Measurements from ENCODE around the gene BGN. TPM values are rescaled to one million over a fixed set of nuclear protein-coding genes. Genes with fewer than 3 reads are reported as not detected.

BGN gene
- 0.08 TPM in 1 of 2 replicates, not detected in the other for total RNA-seq (2014; rRNA removed; shearing (Covaris generic))

DNA sequence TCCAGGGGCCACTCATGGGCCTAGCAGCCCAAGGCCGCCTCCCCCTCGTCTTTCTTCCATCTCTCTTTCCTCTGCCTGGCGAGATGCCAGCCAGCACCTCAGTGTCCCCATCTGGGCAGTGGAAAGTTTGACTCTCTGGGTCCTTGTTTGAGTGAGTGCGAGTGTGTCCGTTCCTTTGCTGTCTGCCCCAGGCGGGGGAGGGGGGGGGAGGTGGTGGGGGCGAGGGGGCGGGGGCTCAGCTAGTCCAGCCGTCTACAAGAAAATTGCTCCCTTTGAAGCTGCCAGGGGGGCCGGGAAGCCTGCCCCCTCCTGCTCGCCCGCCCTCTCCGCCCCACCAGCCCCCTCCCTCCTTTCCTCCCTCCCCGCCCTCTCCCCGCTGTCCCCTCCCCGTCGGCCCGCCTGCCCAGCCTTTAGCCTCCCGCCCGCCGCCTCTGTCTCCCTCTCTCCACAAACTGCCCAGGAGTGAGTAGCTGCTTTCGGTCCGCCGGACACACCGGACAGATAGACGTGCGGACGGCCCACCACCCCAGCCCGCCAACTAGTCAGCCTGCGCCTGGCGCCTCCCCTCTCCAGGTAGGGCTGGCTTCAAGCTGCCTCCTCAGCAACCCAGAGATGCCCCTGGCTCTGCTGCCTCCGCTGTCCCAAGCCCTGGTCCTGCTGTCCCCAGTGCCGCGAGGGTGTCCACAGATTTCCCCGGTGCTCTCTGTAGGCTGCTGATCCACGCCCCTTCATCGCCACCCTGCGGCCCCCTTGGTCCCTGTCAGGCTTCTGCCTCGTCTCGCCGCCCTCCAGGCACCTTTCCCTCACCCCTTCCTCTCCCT is at the start of gene BGN:
BGN (plus strand) TSS at position 440 of the 821 bp plus-strand sequence. CDS start 9,652 bp downstream, outside the sequence.
- H3K4me1 ChIP-seq (replicated peaks), result no peaks in the 10 kb centered on the region
- peak; percentile 23 to 46 for DNase-seq (ENCODE audit: low read depth in 1 of 2, low spot score in 2 of 2)

DNA sequence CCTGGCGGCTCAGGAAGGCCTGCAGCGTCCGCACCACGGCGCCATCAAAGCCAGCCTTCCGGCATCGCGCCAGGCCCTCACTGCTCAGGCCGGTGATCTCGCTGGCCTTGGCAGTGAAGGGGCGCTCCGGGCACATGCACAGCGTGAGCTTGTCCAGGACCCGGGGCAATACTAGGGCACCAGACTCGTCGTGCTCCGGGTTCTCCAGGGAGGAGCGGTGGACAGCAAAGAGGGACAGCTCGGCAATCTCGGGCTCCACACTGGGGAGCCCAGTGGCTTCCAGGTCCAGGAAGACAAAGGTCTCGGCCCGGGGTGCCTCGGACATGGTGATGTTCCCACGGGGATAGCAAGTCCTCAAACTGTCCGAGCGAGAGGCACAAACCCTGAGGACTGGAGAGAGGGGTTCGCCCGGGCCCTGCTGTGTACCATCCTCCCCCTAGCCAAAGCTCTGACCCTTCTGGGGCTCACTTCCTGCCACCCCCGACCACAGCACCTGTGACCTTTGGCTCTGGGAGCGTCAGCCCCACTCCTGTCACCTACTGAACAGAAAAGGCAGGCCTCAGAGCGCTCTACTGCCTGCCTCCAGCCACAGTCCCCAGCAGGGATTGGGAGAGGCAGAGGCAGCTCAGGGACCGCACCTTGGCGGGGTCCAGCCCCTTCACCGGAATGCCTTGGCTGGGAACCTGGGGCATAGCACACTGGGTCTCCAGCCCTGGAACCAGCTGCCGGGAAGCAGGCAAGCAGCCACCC is 49.5 kb upstream of the BGN start:
- Histone ChIP-seq H3K9me3 (replicated peaks) (no peaks in the 10 kb centered on the region), H3K27ac (no peak overlapping the region), H3K27me3 (replicated peaks) (no peaks in the 10 kb centered on the region), H3K4me1 (replicated peaks) (no peaks in the 10 kb centered on the region), H3K4me3 (no peak overlapping the region), H3K36me3 (no peaks in the 10 kb centered on the region)
- DNase-seq (ENCODE audit: low read depth in 1 of 2, low spot score in 2 of 2), result no peak

More for the DNA sequence above, at the start of gene BGN:
- Histone ChIP-seq H3K36me3 (no peaks in the 10 kb centered on the region), H3K27ac (no peak within 1 kb of the TSS), H3K27me3 (replicated peaks) (no peaks in the 10 kb centered on the region), H3K4me3 (no peak within 1 kb of the TSS), H3K9me3 (replicated peaks) (no peaks in the 10 kb centered on the region)

DNA sequence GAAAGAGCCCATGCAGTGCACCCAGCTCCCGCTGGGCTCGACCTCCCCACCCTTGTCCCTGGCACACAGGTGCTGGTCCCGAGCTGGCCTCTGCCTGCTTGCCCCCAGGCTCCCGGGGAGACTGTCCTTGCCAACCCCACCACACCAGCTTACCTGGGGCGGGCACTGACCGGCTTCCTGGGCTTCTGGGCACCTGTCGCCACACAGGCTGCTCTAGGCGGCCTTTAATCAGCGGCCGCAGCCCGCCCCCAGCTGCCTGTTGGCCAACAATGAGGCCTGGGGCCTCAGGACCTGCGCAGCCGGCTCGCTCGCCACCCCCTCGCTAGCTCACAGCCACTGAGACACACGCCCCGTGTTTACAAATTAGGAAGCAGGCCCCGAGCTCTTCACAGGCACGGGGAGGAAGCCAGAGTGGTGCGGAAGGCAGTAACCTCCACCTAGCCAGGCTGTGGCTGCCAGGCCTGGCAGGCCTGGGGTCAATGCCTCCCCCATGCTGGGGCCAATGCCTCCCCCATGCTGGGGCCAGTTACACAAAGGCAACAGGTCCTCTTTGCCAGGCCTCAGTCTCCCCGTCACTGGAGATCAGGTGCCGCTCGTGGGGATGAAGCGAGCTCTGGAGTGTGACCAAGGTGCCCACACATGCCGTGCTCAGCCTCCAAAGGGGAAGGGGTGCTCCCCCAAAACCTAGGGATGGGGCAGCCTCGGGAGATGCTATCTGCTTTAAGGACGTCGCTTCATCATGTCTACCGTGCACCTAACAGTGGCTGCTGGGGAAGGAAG is 48.7 kb upstream of the BGN start, which contains the start of gene TREX2:
TREX2 (minus strand) TSS at position 201 of the 780 bp plus-strand sequence. CDS start 626 bp downstream, outside the sequence.
- H3K36me3 ChIP-seq, result no peaks in the 10 kb centered on the region
- H3K27me3 ChIP-seq (replicated peaks), result no peaks in the 10 kb centered on the region
- no peaks in the 10 kb centered on the region for H3K9me3 ChIP-seq (replicated peaks)
- no peaks in the 10 kb centered on the region for H3K4me1 ChIP-seq (replicated peaks)
- H3K27ac ChIP-seq, result no peak within 1 kb of the TSS
- no peak within 1 kb of the TSS for H3K4me3 ChIP-seq
- no peak for DNase-seq (ENCODE audit: low read depth in 1 of 2, low spot score in 2 of 2)

DNA sequence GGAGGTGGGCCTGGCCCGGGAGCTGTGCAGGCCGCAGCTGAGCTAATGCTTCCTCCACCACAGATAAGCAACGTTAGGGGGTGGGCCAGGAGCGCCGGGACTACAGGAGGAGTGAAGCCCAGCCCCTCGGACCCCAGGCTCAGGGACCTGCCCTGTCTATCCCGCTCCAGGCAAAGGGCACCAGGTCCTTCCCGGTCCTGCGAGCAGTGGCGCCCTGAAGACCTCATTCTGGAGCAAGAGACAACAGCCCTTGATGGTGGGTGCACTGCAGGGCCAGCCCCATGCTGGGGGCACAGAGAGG is 48.2 kb upstream of the BGN start:
- H3K9me3 ChIP-seq (replicated peaks), result no peaks in the 10 kb centered on the region
- no peak overlapping the region for H3K27ac ChIP-seq
- no peaks in the 10 kb centered on the region for H3K36me3 ChIP-seq
- H3K4me1 ChIP-seq (replicated peaks), result no peaks in the 10 kb centered on the region
- no peak overlapping the region for H3K4me3 ChIP-seq
- DNase-seq (ENCODE audit: low read depth in 1 of 2, low spot score in 2 of 2), result no peak
- H3K27me3 ChIP-seq (replicated peaks), result no peaks in the 10 kb centered on the region

DNA sequence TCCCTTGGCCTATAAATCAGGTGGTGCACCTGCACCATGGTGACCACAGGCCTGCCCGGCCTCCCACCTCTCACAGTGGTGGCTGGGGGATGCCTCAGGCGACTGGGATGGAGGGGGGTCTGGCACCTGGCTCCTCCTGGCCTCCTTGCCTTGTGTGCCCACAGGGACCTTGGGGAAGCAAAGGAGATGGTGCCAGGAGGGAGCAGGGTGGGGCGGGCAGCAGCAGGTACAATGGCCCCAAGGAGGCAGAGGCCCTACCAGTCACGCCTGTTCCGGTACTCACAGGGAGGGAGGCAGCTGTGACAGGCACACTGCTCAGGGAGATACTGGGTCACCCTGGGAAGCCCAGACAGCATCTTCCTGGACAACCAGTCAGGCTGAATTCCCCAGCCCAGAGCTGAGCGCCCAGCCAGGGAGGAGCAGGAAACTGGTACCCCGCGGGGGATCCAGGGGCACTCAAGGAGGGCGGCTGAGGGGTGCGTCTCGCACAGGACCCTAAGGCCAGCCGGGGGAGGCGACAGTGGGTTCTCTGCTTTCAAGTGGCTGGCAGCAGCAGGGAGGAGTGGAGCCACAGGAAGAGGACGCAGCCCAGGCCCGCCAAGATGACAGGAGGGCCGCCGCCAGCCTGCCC is 47.7 kb upstream of the BGN start:
- no peak overlapping the region for H3K4me3 ChIP-seq
- DNase-seq (ENCODE audit: low read depth in 1 of 2, low spot score in 2 of 2), result no peak
- H3K4me1 ChIP-seq (replicated peaks), result no peaks in the 10 kb centered on the region
- no peaks in the 10 kb centered on the region for H3K9me3 ChIP-seq (replicated peaks)
- no peak overlapping the region for H3K27ac ChIP-seq
- no peaks in the 10 kb centered on the region for H3K36me3 ChIP-seq
- H3K27me3 ChIP-seq (replicated peaks), result no peaks in the 10 kb centered on the region

- no peak for DNase-seq (ENCODE audit: low read depth in 1 of 2, low spot score in 2 of 2)
- H3K27me3 ChIP-seq (replicated peaks), result no peaks in the 10 kb centered on the region
- no peak overlapping the region for H3K27ac ChIP-seq
- H3K36me3 ChIP-seq, result no peaks in the 10 kb centered on the region
- no peaks in the 10 kb centered on the region for H3K4me1 ChIP-seq (replicated peaks)
- no peaks in the 10 kb centered on the region for H3K9me3 ChIP-seq (replicated peaks)
- no peak overlapping the region for H3K4me3 ChIP-seq
These were observed 47.2 kb upstream of the BGN start for GRCh38 chrX:153447581-153447960.

DNA sequence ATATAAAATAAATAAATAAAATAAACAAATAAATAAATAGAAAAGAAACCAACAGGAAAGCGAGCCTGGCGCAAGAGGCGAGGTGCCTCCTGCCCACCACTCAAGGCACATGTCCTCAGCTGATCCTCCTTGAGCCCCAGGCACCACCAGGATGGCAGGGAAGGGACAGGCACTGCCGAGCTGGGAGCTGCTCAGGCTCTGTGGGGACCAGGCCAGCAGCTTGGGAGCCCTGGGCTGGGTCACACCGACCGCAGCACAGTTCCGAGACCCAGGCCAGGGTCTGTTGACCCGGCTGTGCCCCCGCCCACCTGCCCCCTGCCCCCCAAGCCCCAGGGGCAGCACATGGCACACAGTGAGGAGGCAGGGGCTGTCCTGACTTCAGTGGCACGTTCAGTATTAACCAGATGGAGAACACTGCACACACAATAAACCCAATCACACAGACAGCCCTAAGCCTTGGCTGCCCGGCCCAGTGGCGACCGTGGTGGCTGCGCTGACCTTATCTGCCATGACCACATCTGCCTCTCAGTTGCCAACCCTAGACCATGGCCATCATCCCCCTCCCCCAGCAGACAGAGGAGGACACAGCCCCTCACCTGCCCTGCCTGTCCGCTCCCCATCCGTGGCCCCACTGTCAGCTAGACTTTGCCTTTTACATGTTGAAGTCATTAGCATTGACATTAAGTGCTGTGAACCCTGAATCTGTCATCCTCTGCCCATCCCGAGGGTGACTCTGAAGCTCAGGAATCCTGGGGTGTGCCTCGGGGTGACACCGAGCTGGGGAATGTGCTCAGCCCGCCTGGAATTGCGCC is 46.0 kb upstream of the BGN start:
- Histone ChIP-seq H3K36me3 (no peaks in the 10 kb centered on the region), H3K27me3 (replicated peaks) (no peaks in the 10 kb centered on the region), H3K9me3 (replicated peaks) (no peaks in the 10 kb centered on the region), H3K27ac (no peak overlapping the region), H3K4me3 (no peak overlapping the region), H3K4me1 (replicated peaks) (no peaks in the 10 kb centered on the region)
- DNase-seq (ENCODE audit: low read depth in 1 of 2, low spot score in 2 of 2), result no peak

GRCh38 chrX:153449368-153450113 is 45.2 kb upstream of the BGN start:
- H3K27ac ChIP-seq, result no peak overlapping the region
- H3K4me3 ChIP-seq, result no peak overlapping the region
- H3K9me3 ChIP-seq (replicated peaks), result no peaks in the 10 kb centered on the region
- no peaks in the 10 kb centered on the region for H3K27me3 ChIP-seq (replicated peaks)
- no peaks in the 10 kb centered on the region for H3K36me3 ChIP-seq
- no peak for DNase-seq (ENCODE audit: low read depth in 1 of 2, low spot score in 2 of 2)
- H3K4me1 ChIP-seq (replicated peaks), result no peaks in the 10 kb centered on the region

GRCh38 chrX:153450114-153450948 is 44.4 kb upstream of the BGN start:
- Histone ChIP-seq H3K4me1 (replicated peaks) (no peaks in the 10 kb centered on the region), H3K4me3 (no peak overlapping the region), H3K27ac (no peak overlapping the region), H3K27me3 (replicated peaks) (no peaks in the 10 kb centered on the region), H3K36me3 (no peaks in the 10 kb centered on the region), H3K9me3 (replicated peaks) (no peaks in the 10 kb centered on the region)
- no peak for DNase-seq (ENCODE audit: low read depth in 1 of 2, low spot score in 2 of 2)

- no peaks in the 10 kb centered on the region for H3K9me3 ChIP-seq (replicated peaks)
- H3K27me3 ChIP-seq (replicated peaks), result no peaks in the 10 kb centered on the region
- H3K4me3 ChIP-seq, result no peak overlapping the region
- H3K4me1 ChIP-seq (replicated peaks), result no peaks in the 10 kb centered on the region
- no peak overlapping the region for H3K27ac ChIP-seq
- DNase-seq (ENCODE audit: low read depth in 1 of 2, low spot score in 2 of 2), result no peak
- no peaks in the 10 kb centered on the region for H3K36me3 ChIP-seq
These were observed 43.9 kb upstream of the BGN start for GRCh38 chrX:153450949-153451277.

- DNase-seq (ENCODE audit: low read depth in 1 of 2, low spot score in 2 of 2), result no peak
- no peaks in the 10 kb centered on the region for H3K9me3 ChIP-seq (replicated peaks)
- H3K4me3 ChIP-seq, result no peak overlapping the region
- H3K27ac ChIP-seq, result no peak overlapping the region
- no peaks in the 10 kb centered on the region for H3K4me1 ChIP-seq (replicated peaks)
- no peaks in the 10 kb centered on the region for H3K36me3 ChIP-seq
- no peaks in the 10 kb centered on the region for H3K27me3 ChIP-seq (replicated peaks)
These were observed 39.8 kb upstream of the BGN start for GRCh38 chrX:153454901-153455550.

All from SJSA1 (cell line).